Head of caudate nucleus (tissue), 42 donors: ENCODE results near the gene USH1G.
"Not testable (repeated sequence)": the region's sequence is repeated elsewhere in the genome, so short reads cannot be mapped to it uniquely, and the experiment has no call there.

Experiments used
- DNase-seq, 42 donors: peaks; one replicate each; pipeline versions ENCODE4 v3.0.0 to v3.0.0-alpha.2; 2020 to 2021; ENCODE audit warnings: mixed read lengths in 7 of 42
- intact Hi-C: fragments of 100-400 bp; cut with DNase I; formaldehyde crosslinking; loops from one replicate; pipeline ENCODE4 v1.15.0; 2022

The USH1G gene

DNA sequence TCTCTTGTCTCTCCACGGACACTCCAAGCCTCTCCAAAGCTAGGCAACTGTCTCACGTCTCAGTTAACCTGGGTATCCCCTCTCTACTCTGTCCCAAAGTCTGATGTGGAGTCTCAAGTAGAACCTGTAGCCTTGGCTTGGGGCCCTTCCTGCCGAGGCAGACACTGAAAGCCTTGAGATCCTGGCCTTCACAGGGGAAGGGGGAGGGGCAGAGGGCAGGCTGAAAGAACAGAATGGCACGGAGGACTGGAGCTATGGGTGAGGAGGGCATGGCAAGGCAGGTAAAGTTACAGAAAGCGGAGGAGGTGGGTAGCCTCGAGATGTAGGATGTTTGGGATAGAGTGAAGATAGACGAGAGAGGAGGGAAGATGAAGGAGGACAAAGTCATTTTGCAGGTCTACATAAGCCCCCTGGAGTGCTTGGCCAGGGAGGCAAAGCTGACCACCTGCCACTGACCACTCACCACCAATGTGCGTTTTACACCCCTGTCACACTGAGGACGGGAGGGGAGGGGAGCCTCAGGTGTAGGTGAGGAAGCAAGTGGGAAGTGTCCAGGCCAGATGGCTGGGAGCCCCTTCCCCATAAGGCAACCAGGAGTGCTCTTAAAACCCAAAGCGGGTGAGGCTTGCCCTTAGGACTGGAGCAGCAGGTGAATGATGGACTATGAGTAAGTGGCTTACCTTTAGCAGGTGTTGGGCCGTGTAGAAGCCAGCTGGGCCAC is 51.5 kb downstream of the USH1G start:
- intact Hi-C loops = no loop called here
- no peak for DNase-seq

DNA sequence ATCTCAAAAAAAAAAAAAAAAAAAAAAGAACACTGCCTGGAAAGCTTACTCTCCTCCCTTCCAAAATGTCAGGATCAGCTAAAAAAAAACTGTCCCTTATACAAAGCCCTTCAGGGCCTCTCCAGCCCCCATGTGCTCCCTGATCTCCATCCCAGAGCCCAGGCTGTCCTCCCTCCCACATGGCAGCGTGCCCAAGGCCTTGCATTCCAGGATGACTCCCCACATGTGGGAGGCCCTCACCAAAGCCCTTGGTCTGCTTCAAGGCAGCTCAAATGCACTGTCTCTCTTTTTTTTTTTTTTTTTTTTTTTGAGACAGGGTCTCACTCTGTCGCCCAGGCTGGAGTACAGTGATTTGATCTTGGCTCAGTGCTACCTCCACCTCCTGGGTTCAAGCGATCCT is 52.5 kb downstream of the USH1G start:
- intact Hi-C loops = no loop called here
- no peak for DNase-seq

DNA sequence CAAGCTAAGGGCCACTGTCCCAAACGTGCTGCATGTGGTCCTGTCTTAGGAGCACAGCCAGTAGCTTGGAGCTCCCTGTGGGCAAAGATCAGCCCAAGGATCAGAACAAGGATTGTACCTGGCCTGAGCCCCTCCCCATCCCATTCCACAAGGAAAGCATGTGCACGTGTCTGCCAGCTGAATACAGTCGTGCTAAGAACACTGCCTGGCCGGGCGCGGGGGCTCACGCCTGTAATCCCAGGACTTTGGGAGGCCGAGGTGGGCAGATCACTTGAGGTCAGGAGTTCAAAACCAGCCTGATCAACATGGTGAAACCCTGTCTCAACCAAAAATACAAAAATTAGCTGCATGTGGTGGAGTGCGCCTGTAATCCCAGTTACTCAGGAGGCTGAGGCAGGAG is 53.0 kb downstream of the USH1G start:
- intact Hi-C loops, DNase-seq: not testable (repeated sequence)

DNA sequence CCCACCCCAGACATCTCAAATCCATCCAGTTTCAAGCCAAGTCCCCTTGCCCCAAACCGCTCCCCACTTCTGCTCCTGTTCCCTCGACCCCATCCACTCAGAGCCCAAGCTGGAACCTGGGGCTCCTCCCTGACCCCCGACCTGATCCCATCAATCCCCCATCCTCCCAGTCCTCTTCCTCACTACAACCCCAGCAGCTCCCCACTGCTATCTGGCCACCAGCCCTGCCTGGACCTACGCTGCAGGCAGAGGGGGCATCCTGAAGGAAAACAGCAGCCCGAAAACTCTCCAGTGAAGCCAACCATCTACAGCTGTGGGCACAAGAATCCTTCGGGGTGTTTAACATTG is 54.2 kb downstream of the USH1G start:
- DNase-seq = no peak
- intact Hi-C loops = no loop called here

DNA sequence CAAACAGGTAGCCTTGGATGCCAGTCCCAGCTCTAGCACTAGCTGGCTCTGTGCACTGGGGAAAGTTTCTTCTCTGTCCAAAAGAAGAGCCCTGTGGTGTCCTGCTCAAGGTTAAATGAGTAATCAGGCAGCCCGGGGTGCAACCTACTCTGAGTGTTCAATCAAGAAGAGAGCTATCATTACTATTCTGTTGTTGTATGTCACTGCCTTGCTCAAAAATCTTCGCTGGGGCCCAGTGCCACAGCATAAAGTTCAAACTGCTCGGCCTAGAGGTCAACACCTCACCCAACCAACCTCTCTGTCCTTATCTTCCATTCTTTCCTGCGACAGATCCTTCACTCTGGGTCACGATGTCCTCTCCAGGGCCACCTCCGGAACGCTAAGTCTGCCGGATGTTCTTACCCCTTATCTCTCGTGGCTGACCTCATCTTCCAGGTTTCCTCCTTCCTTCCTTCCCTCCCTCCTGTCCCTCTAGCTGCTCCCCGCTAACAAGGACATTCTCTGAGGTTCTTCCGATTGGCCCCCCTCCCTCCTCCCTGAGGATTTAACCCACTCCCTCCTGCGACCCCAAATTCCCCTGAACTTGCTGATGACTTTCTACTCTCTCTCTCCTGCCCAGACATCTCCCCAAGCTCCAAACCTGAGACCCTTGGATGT is 54.7 kb downstream of the USH1G start:
- DNase-seq = no peak
- intact Hi-C loops = no loop called here

GRCh38 chr17:74866198-74866835 is 56.7 kb downstream of the USH1G start:
- DNase-seq = no peak
- intact Hi-C loops = no loop called here
